ENCODE data around the gene CLTC.

DNA sequence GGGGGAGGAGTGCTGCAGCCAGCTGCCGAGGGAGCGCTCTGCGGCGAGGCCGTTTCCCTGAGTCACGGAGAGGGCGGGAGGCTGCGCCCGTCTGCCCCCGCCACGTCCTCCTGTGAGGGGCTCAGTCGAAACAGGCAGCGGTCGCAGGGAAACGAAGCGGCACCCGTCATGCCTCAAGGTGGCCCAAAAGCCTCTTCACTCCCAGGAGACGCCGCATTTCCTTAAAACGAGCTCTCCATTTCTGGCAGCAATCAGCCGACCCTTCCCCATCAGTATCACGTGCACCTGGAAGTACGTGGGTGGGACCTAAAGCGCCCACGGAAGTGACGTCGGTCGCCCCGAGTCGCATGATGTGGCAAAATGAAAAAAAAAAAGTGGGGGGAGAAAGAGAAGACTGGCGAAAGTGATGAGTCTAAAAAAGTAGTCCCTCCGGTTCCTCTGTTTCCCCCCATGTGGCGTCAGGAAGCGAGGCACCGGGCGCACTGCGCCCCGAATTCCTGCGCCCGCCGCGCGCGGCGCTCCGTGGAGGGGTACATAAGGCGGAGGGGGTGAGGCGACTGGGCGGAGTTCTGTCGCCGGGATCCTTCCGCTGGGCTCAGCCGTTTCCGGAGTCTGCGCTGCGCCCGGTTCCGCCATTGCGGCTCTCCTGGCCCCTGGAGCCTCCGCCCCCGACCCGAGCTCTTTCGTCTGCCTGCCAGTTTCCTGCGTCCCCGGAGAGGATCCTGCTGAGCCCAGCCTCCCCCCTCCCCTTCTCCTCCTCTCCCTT is at the start of gene CLTC:
- TF ChIP-seq, protein P1, sequence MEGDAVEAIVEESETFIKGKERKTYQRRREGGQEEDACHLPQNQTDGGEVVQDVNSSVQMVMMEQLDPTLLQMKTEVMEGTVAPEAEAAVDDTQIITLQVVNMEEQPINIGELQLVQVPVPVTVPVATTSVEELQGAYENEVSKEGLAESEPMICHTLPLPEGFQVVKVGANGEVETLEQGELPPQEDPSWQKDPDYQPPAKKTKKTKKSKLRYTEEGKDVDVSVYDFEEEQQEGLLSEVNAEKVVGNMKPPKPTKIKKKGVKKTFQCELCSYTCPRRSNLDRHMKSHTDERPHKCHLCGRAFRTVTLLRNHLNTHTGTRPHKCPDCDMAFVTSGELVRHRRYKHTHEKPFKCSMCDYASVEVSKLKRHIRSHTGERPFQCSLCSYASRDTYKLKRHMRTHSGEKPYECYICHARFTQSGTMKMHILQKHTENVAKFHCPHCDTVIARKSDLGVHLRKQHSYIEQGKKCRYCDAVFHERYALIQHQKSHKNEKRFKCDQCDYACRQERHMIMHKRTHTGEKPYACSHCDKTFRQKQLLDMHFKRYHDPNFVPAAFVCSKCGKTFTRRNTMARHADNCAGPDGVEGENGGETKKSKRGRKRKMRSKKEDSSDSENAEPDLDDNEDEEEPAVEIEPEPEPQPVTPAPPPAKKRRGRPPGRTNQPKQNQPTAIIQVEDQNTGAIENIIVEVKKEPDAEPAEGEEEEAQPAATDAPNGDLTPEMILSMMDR (IDR thresholded peaks at IDR 0.05), result no peak
- no peak for TF ChIP-seq EZH2 (IDR thresholded peaks at IDR 0.05; ENCODE audit: borderline replicate concordance, insufficient read depth, low read depth, low read length, poor library complexity, severe bottlenecking)
